ENCODE results near the gene DNTT. TPM values are rescaled to one million over a fixed set of nuclear protein-coding genes. Genes with fewer than 3 reads are reported as not detected.
A peak's percentile ranks its signal among the peaks of the same experiment; 100 is the strongest.

Gene DNTT
- total RNA-seq, 1 donor from 2014 or later: not detected

DNA sequence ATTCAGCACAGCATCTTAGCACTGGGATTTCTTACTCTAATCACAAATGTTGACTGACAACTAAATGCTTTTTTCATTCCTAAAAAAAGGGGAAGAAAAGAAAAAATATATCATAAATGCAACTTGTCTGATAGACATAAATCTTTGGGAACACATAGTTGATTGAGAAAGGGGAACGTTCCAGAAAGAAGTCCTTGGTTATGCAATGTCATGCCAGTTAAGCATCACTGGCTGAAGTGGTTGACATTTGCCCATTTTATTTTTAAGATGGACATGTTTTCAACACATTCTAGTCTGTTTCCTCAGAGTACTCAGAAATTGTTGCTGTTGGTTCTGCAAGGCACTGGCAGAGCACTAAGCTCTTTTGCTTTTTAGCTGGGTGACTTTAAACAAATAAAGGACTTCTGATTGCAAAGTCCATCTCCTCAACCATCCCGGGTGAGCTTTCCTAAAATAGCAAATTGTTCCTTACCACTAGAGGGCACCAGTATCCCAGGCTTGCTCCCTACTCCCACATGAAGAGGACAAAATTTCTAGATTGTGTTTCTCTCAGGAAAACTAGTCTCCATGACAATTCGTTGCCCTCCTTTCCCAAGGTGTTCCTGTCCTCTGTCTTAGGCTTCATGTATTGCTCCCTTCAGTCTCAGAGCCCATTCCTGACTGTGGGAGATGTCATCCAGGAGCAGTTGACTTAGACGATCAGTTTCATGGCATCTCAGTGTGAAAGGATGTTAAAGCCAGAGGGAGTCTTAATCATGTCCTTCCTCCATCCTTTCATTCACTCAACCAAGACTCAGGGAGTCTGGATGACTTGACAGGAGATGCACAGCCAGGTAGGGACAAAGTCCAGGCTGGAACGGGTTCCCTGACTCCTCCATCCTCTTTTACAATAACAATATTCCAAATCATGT is 30.6 kb downstream of the DNTT start:
- no peaks in the 10 kb centered on the region for H3K36me3 ChIP-seq
- no peaks in the 10 kb centered on the region for H3K9me3 ChIP-seq (replicated peaks)
- no peak overlapping the region for H3K4me3 ChIP-seq
- peaks cover 8% of the 10 kb centered on the region for H3K4me1 ChIP-seq
- intact Hi-C loops (cut with micrococcal nuclease): no loop called here
- no peak overlapping the region for H3K27ac ChIP-seq (replicated peaks)
- TF ChIP-seq, protein P1, sequence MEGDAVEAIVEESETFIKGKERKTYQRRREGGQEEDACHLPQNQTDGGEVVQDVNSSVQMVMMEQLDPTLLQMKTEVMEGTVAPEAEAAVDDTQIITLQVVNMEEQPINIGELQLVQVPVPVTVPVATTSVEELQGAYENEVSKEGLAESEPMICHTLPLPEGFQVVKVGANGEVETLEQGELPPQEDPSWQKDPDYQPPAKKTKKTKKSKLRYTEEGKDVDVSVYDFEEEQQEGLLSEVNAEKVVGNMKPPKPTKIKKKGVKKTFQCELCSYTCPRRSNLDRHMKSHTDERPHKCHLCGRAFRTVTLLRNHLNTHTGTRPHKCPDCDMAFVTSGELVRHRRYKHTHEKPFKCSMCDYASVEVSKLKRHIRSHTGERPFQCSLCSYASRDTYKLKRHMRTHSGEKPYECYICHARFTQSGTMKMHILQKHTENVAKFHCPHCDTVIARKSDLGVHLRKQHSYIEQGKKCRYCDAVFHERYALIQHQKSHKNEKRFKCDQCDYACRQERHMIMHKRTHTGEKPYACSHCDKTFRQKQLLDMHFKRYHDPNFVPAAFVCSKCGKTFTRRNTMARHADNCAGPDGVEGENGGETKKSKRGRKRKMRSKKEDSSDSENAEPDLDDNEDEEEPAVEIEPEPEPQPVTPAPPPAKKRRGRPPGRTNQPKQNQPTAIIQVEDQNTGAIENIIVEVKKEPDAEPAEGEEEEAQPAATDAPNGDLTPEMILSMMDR (IDR thresholded peaks at IDR 0.05; ENCODE audit: borderline replicate concordance): peak; percentile 80
- peaks cover 49% of the 10 kb centered on the region for H3K27me3 ChIP-seq (ENCODE audit: low read depth)
- DNase-seq: no peak

GRCh38 chr10:96337106-96337505 is 32.9 kb downstream of the DNTT start:
- Histone ChIP-seq H3K27ac (replicated peaks) (no peak overlapping the region), H3K27me3 (ENCODE audit: low read depth) (peaks cover 27% of the 10 kb centered on the region), H3K36me3 (no peaks in the 10 kb centered on the region), H3K9me3 (replicated peaks) (no peaks in the 10 kb centered on the region), H3K4me1 (peaks cover 10% of the 10 kb centered on the region), H3K4me3 (no peak overlapping the region)
- intact Hi-C loops (cut with micrococcal nuclease): no loop called here
- no peak for DNase-seq
- TF ChIP-seq, protein P1 (IDR thresholded peaks at IDR 0.05; ENCODE audit: borderline replicate concordance): no peak

DNA sequence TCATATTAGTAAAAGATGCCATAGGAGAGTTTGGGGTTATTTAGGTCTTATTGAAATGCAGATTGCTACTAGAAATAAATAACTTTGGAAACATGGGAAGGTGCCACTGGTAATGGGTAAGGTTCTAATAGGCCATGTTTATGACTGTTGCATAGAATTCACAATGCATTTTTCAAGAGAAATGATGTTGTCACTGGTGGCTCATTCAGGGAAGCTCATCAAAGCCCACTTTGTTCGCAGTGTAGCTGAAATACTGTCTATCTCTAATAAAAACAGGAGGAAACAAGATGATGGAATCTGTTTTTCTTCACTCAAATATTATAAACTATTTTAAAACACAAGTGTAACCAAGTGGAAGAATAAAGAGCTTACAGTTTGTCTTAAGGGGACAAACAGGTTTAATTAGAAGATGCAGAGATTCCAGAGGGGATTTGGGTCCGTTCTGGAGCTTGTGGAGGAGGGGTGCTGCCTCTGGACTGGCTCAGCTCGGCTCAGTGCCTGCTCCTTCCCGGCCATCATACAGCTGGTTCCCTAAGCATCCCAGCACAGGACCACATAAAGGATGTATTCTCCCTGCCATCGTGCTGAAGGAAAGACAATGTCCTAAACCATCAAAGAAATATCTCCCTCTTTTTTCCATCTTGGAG is 34.2 kb downstream of the DNTT start:
- intact Hi-C loops (cut with micrococcal nuclease): no loop called here

DNA sequence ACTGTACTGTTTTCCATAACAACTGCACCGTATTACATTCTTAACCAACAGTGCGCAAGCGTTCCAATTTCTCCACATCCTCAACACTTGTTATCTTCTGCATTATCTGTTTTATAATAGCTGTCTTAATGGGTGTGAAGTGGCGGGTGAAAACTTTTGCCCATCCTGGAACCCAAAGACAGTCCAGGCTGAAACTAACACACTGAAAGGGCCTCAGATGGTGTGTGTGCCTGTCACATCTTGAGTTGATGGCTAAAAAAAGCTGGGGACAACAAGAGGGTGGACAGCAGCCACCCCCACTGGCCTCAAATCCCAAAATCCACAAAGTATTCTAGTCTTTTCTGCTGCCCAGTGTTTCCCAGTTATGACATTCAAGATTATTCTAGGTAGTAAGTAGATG is 35.1 kb downstream of the DNTT start:
- no peak for DNase-seq
- peaks cover 7% of the 10 kb centered on the region for H3K27me3 ChIP-seq (ENCODE audit: low read depth)
- no peaks in the 10 kb centered on the region for H3K9me3 ChIP-seq (replicated peaks)
- H3K36me3 ChIP-seq: no peaks in the 10 kb centered on the region
- TF ChIP-seq, protein P1 (IDR thresholded peaks at IDR 0.05; ENCODE audit: borderline replicate concordance): no peak
- H3K27ac ChIP-seq (replicated peaks): no peak overlapping the region
- no peak overlapping the region for H3K4me3 ChIP-seq
- intact Hi-C loops (cut with micrococcal nuclease): no loop called here
- peaks cover 10% of the 10 kb centered on the region for H3K4me1 ChIP-seq

More for the DNA sequence above, 34.2 kb downstream of the DNTT start:
- H3K36me3 ChIP-seq: no peaks in the 10 kb centered on the region
- H3K4me3 ChIP-seq: no peak overlapping the region
- DNase-seq: no peak
- H3K27me3 ChIP-seq (ENCODE audit: low read depth): peaks cover 16% of the 10 kb centered on the region
- H3K27ac ChIP-seq (replicated peaks): no peak overlapping the region
- H3K4me1 ChIP-seq: peaks cover 10% of the 10 kb centered on the region
- TF ChIP-seq, protein P1 (IDR thresholded peaks at IDR 0.05; ENCODE audit: borderline replicate concordance): no peak
- no peaks in the 10 kb centered on the region for H3K9me3 ChIP-seq (replicated peaks)

GRCh38 chr10:96339956-96340904 is 36.0 kb downstream of the DNTT start:
- Histone ChIP-seq H3K4me1 (peaks cover 10% of the 10 kb centered on the region), H3K36me3 (no peaks in the 10 kb centered on the region), H3K27ac (replicated peaks) (no peak overlapping the region), H3K9me3 (replicated peaks) (no peaks in the 10 kb centered on the region), H3K4me3 (no peak overlapping the region), H3K27me3 (ENCODE audit: low read depth) (peaks cover 4% of the 10 kb centered on the region)
- intact Hi-C loops (cut with micrococcal nuclease): no loop called here
- DNase-seq: peak; percentile 39
- TF ChIP-seq, protein P1 (IDR thresholded peaks at IDR 0.05; ENCODE audit: borderline replicate concordance): peak; percentile 73

Data from left ventricle myocardium inferior (tissue), 1 donor.